RKO (cell line): ENCODE data around the gene TXN2.
"Not testable (repeated sequence)": the region's sequence is repeated elsewhere in the genome, so short reads cannot be mapped to it uniquely, and the experiment has no call there.

ENCODE experiments used
- DNase-seq: peaks from one replicate; pipeline ENCODE4 v3.0.0-alpha.2; 2016; ENCODE audit warnings: low spot score

Gene TXN2

GRCh38 chr22:36430863-36431262 lies 50.6 kb downstream of the TXN2 start:
- DNase-seq: no peak

GRCh38 chr22:36427952-36428351 lies 53.5 kb downstream of the TXN2 start:
- not testable (repeated sequence) for DNase-seq

GRCh38 chr22:36425977-36426523 lies 55.4 kb downstream of the TXN2 start:
- DNase-seq: peak; percentile 27

- DNase-seq: no peak
Observed at GRCh38 chr22:36424901-36425579, 56.4 kb downstream of the TXN2 start.

- DNase-seq: peak; percentile 72
Observed at GRCh38 chr22:36424466-36424865, 57.0 kb downstream of the TXN2 start.

- no peak for DNase-seq
Observed at GRCh38 chr22:36423461-36424404, 57.7 kb downstream of the TXN2 start.

- DNase-seq: no peak
Observed at GRCh38 chr22:36422287-36423014, 59.0 kb downstream of the TXN2 start.

- no peak for DNase-seq
Observed at GRCh38 chr22:36419912-36420882, 61.2 kb downstream of the TXN2 start.

GRCh38 chr22:36419177-36419911 lies 62.1 kb downstream of the TXN2 start:
- DNase-seq: no peak

- DNase-seq: peak; percentile 88
Observed at GRCh38 chr22:36417281-36417686, 64.2 kb downstream of the TXN2 start.
